Measurements from ENCODE around the gene FFAR1.

The FFAR1 gene

GRCh38 chr19:35395382-35396199, 47.9 kb downstream of the FFAR1 start:
- DNase-seq (ENCODE audit: low read depth, low spot score) = no peak

GRCh38 chr19:35396240-35396885, 48.7 kb downstream of the FFAR1 start:
- TF ChIP-seq CTCF (IDR thresholded peaks at IDR 0.05; ENCODE audit: low read depth, low read length) = no peak
- in situ Hi-C loops (cut with HindIII; ENCODE audit: low sequenced_read_pairs) = no loop called here

More at GRCh38 chr19:35395382-35396199, 47.9 kb downstream of the FFAR1 start:
- TF ChIP-seq CTCF (IDR thresholded peaks at IDR 0.05; ENCODE audit: low read depth, low read length) = no peak
- in situ Hi-C loops (cut with HindIII; ENCODE audit: low sequenced_read_pairs) = no loop called here
- H3K4me3 ChIP-seq (ENCODE audit: low read depth, low read length) = no peak overlapping the region

GRCh38 chr19:35397064-35397463, 49.4 kb downstream of the FFAR1 start:
- H3K4me3 ChIP-seq (ENCODE audit: low read depth, low read length) = no peak overlapping the region
- in situ Hi-C loops (cut with HindIII; ENCODE audit: low sequenced_read_pairs) = no loop called here
- DNase-seq (ENCODE audit: low read depth, low spot score) = no peak
- no peak for TF ChIP-seq CTCF (IDR thresholded peaks at IDR 0.05; ENCODE audit: low read depth, low read length)

More at GRCh38 chr19:35396240-35396885, 48.7 kb downstream of the FFAR1 start:
- H3K4me3 ChIP-seq (ENCODE audit: low read depth, low read length) = no peak overlapping the region
- DNase-seq (ENCODE audit: low read depth, low spot score) = no peak

All from astrocyte of the spinal cord (primary cell).